IMR-90 (cell line): Measurements from ENCODE around the gene RAB27A. TPM values are rescaled to one million over a fixed set of nuclear protein-coding genes. Genes with fewer than 3 reads are reported as not detected.
"Not testable (repeated sequence)": the region's sequence is repeated elsewhere in the genome, so short reads cannot be mapped to it uniquely, and the experiment has no call there.

Source experiments
- ATAC-seq: fragments of 200-7000 bp; cut with Tn5 transposase; 2 replicates; pipeline ENCODE4 v1.9.1; 2020; ENCODE audit warnings: low read depth, mild to moderate bottlenecking, moderate library complexity
- BruUV-seq: library from RNA; stranded (reverse); fragments of 400-500 nt; replicated peaks from 2 replicates; lab custom pipeline; 2021; lab: Mats Ljungman, UMichigan
- CTCF ChIA-PET: fragments of 300-600 bp; formaldehyde crosslinking; extraction: SDS; loops from one replicate; lab custom pipeline; 2021; ENCODE audit warnings: antibody characterized with exemption; lab: Yijun Ruan, JAX
- POLR2A ChIA-PET: fragments of 300-600 bp; sonication (Branson Sonifier 250); formaldehyde crosslinking; loops from one replicate; lab custom pipeline; 2022; ENCODE audit warnings: antibody characterized with exemption; ENCODE audit not compliant: unreplicated experiment; lab: Charles Lee
- DNase-seq: peaks from one replicate; pipeline ENCODE4 v3.0.0; 2013
- H2AFZ ChIP-seq: replicated peaks from 2 replicates; pipeline ENCODE3; 2013; ENCODE audit warnings: low read length, mild to moderate bottlenecking; ENCODE audit not compliant: poor library complexity
- H2AK5ac ChIP-seq: 2 replicates; pipeline ENCODE4 v1.6.1; 2013; ENCODE audit warnings: low read depth, low read length, inconsistent platforms
- H2AK9ac ChIP-seq: replicated peaks from 2 replicates; pipeline ENCODE3; 2013; ENCODE audit warnings: mild to moderate bottlenecking, low read depth, low read length, moderate library complexity; ENCODE audit not compliant: poor library complexity
- H2BK120ac ChIP-seq: 2 replicates; pipeline ENCODE4 v1.6.1; 2013; ENCODE audit warnings: low read depth, low read length, inconsistent platforms
- H2BK15ac ChIP-seq: 3 replicates; pipeline ENCODE4 v1.6.1; 2013; ENCODE audit warnings: low read depth, low read length, inconsistent platforms
- H2BK20ac ChIP-seq: 2 replicates; pipeline ENCODE4 v1.6.1; 2013; ENCODE audit warnings: low read depth, mild to moderate bottlenecking, inconsistent platforms, low read length, moderate library complexity
- H2BK5ac ChIP-seq: 2 replicates; pipeline ENCODE4 v1.6.1; 2013; ENCODE audit warnings: mild to moderate bottlenecking, low read depth, low read length, inconsistent platforms; ENCODE audit not compliant: poor library complexity, severe bottlenecking
- H3K14ac ChIP-seq: replicated peaks from 2 replicates; pipeline ENCODE4 v1.6.1; 2013; ENCODE audit warnings: low read depth, low read length, inconsistent platforms
- H3K18ac ChIP-seq: 2 replicates; pipeline ENCODE4 v1.6.1; 2013; ENCODE audit warnings: low read depth, low read length, control low read depth
- H3K23ac ChIP-seq: 2 replicates; pipeline ENCODE4 v1.6.1; 2013; ENCODE audit warnings: low read depth, low read length, inconsistent platforms
- H3K27ac ChIP-seq: 2 replicates; pipeline ENCODE4 v1.5.1; 2013; ENCODE audit warnings: mild to moderate bottlenecking, control low read depth, low read length; ENCODE audit not compliant: insufficient read depth
- H3K27me3 ChIP-seq: 2 replicates; pipeline ENCODE4 v1.6.1; 2013; ENCODE audit warnings: low read length; ENCODE audit not compliant: control insufficient read depth, insufficient read depth
- H3K36me3 ChIP-seq: 2 replicates; pipeline ENCODE4 v1.6.1; 2013; ENCODE audit warnings: low read length, mixed read lengths; ENCODE audit not compliant: control insufficient read depth, insufficient read depth
- H3K4ac ChIP-seq: 2 replicates; pipeline ENCODE4 v1.6.1; 2013; ENCODE audit warnings: low read depth, low read length, inconsistent platforms
- H3K4me1 ChIP-seq: 2 replicates; pipeline ENCODE4 v1.6.1; 2013; ENCODE audit warnings: low read length, mixed read lengths; ENCODE audit not compliant: control insufficient read depth, insufficient read depth
- H3K4me2 ChIP-seq: 2 replicates; pipeline ENCODE4 v1.6.1; 2013; ENCODE audit warnings: low read depth, mild to moderate bottlenecking, control low read depth, low read length, moderate library complexity
- H3K4me3 ChIP-seq: 2 replicates; pipeline ENCODE4 v1.5.1; 2013; ENCODE audit warnings: low read depth, mild to moderate bottlenecking, control low read depth, low read length, moderate library complexity; ENCODE audit not compliant: insufficient read depth
- H3K56ac ChIP-seq: 2 replicates; pipeline ENCODE4 v1.6.1; 2013; ENCODE audit warnings: low read length, inconsistent platforms; ENCODE audit not compliant: insufficient read depth; ENCODE audit errors: extremely low read depth
- H3K79me1 ChIP-seq, 2 experiments: 2 replicates each; pipeline ENCODE4 v1.6.1; 2013; ENCODE audit warnings: low read length in 2 of 2, inconsistent platforms in 1 of 2, low read depth in 1 of 2
- H3K9ac ChIP-seq: 2 replicates; pipeline ENCODE4 v1.6.1; 2013; ENCODE audit warnings: low read depth, low read length, control low read depth
- H3K9me1 ChIP-seq: 2 replicates; pipeline ENCODE4 v1.6.1; 2013; ENCODE audit warnings: low read length, inconsistent platforms; ENCODE audit not compliant: insufficient read depth
- H3K9me3 ChIP-seq: 2 replicates; pipeline ENCODE4 v1.6.1; 2013; ENCODE audit warnings: low read length; ENCODE audit not compliant: control insufficient read depth, insufficient read depth
- H4K20me1 ChIP-seq: 2 replicates; pipeline ENCODE4 v1.6.1; 2013; ENCODE audit warnings: low read length, inconsistent platforms; ENCODE audit not compliant: insufficient read depth
- H4K5ac ChIP-seq: 2 replicates; pipeline ENCODE4 v1.6.1; 2013; ENCODE audit warnings: mild to moderate bottlenecking, low read depth, low read length, control low read depth
- H4K8ac ChIP-seq, 2 experiments: 2 replicates each; pipeline ENCODE4 v1.6.1; 2013; ENCODE audit warnings: low read depth in 2 of 2, low read length in 2 of 2, control low read depth in 1 of 2, inconsistent platforms in 1 of 2
- H4K91ac ChIP-seq: 2 replicates; pipeline ENCODE4 v1.6.1; 2013; ENCODE audit warnings: low read depth, low read length, inconsistent platforms; ENCODE audit not compliant: insufficient read depth
- WGBS, 2 experiments: methylation state at CpG; one replicate each; pipeline versions ENCODE4 v1.1.5 to v1.1.7; 2013; ENCODE audit warnings: missing lambda C conversion rate in 2 of 2; ENCODE audit not compliant: insufficient read length in 1 of 2; ENCODE audit errors: extremely low coverage in 2 of 2; 5-methylcytosine and 5-hydroxymethylcytosine counted together
- dilution Hi-C: fragments of 300-500 bp; cut with HindIII; formaldehyde crosslinking; loops from one replicate; pipeline ENCODE4 v1.14.3; 2018; ENCODE audit warnings: low sequenced_read_pairs; ENCODE audit not compliant: unreplicated experiment
- in situ Hi-C: fragments of 300-500 bp; cut with MboI; formaldehyde crosslinking; loops from 3 replicates; pipeline ENCODE4 v1.14.3; 2019; ENCODE audit warnings: low sequenced_read_pairs, inconsistent platforms, mixed read lengths
- intact Hi-C: fragments of 100-400 bp; cut with micrococcal nuclease; formaldehyde crosslinking; loops from 2 replicates; pipeline ENCODE4 v1.10.0; 2022
- polyA plus RNA-seq, 3 experiments: library from polyadenylated mRNA; depleted of rRNA; stranded (reverse); fragments of >200 nt; gene quantifications; 2 replicates each; pipeline ENCODE4 v1.2.3, GENCODE V29; 2012; ENCODE audit warnings: low replicate concordance in 1 of 3
- total RNA-seq: library from RNA; depleted of rRNA; stranded (reverse); fragments of >200 nt; gene quantifications from 2 replicates; pipeline ENCODE4 v1.2.3, GENCODE V29; 2012

RAB27A gene
- total and polyA plus RNA-seq, 2 of the 4 experiments (the other 2 are of a cell fraction) = 4.8 to 13.7 TPM

- H4K20me1 ChIP-seq, dilution Hi-C loops, intact Hi-C loops, H3K9me3 ChIP-seq, H3K79me1 ChIP-seq, H2BK20ac ChIP-seq, H4K5ac ChIP-seq, H3K18ac ChIP-seq, H3K4me3 ChIP-seq, H3K4me1 ChIP-seq, H2BK15ac ChIP-seq, H2AK5ac ChIP-seq, CTCF ChIA-PET, BruUV-seq, DNase-seq, H3K4me2 ChIP-seq, H3K36me3 ChIP-seq, H2AK9ac ChIP-seq, H3K9ac ChIP-seq, ATAC-seq, H3K23ac ChIP-seq, H3K14ac ChIP-seq, H2BK120ac ChIP-seq, H3K27ac ChIP-seq, H3K27me3 ChIP-seq, H3K56ac ChIP-seq, H2BK5ac ChIP-seq, POLR2A ChIA-PET, in situ Hi-C loops, H4K8ac ChIP-seq, H3K4ac ChIP-seq, H3K9me1 ChIP-seq, H2AFZ ChIP-seq, H4K91ac ChIP-seq: not testable (repeated sequence)
- no CpG with 5 or more reads among the region's 32 CpGs for WGBS, 2 experiments
These were observed 13.2 kb upstream of the RAB27A start for GRCh38 chr15:55302801-55303200.
